Right atrium auricular region (tissue), 2 donors: ENCODE data around the gene FNDC3A. TPM values are rescaled to one million over a fixed set of nuclear protein-coding genes. Genes with fewer than 3 reads are reported as not detected.

Source experiments
- DNase-seq: peaks from one replicate; pipeline ENCODE4 v3.0.0-alpha.2; 2019; ENCODE audit warnings: low spot score
- H3K27ac ChIP-seq, 2 donors: fragments of 200-600 bp; sonication (generic); 1 replicate in 1 of 2; 2 replicates in 1 of 2; pipeline ENCODE4 v1.5.1; 2016 to 2019
- H3K27me3 ChIP-seq, 2 donors: fragments of 200-600 bp; sonication (generic); one replicate each; pipeline versions ENCODE4 v1.5.1 to v1.6.0; 2017 to 2019
- H3K36me3 ChIP-seq: fragments of 200-600 bp; sonication (generic); one replicate; pipeline ENCODE4 v1.5.1; 2016
- H3K4me1 ChIP-seq, 2 donors: fragments of 200-600 bp; sonication (generic); one replicate each; pipeline versions ENCODE4 v1.5.1 to v1.6.0; 2017 to 2019
- H3K4me3 ChIP-seq, 2 donors: fragments of 200-600 bp; sonication (generic); 1 replicate in 1 of 2; 2 replicates in 1 of 2; pipeline ENCODE4 v1.5.1; 2017 to 2019; ENCODE audit warnings: mild to moderate bottlenecking in 1 of 2, moderate library complexity in 1 of 2
- H3K9me3 ChIP-seq, 2 donors: fragments of 200-600 bp; sonication (generic); one replicate each; pipeline ENCODE4 v1.5.1; 2019
- CTCF ChIP-seq, 2 donors: fragments of 200-600 bp; sonication (generic); IDR thresholded peaks; one replicate each; pipeline ENCODE4 v1.5.1; 2019; ENCODE audit warnings: antibody characterized with exemption in 2 of 2
- total RNA-seq, 2 donors: library from RNA; depleted of rRNA; stranded (reverse); fragments of >200 nt; gene quantifications; one replicate each; pipeline ENCODE4 v1.1.0, GENCODE V29; 2016

FNDC3A gene
- total RNA-seq, 2 donors from 2014 or later = 22.7 to 29.4 TPM

- no peak overlapping the region for H3K27ac ChIP-seq
- H3K36me3 ChIP-seq = no peaks in the 10 kb centered on the region
- H3K27me3 ChIP-seq = no peaks in the 10 kb centered on the region
- TF ChIP-seq CTCF (IDR thresholded peaks at IDR 0.05) = no peak
- H3K4me3 ChIP-seq = no peak overlapping the region
- DNase-seq = no peak
- peaks cover 0 to 3% of the 10 kb centered on the region in 2 donors for H3K4me1 ChIP-seq
- H3K9me3 ChIP-seq = no peaks in the 10 kb centered on the region
Measured at GRCh38 chr13:48950501-48950875, 25.2 kb upstream of the FNDC3A start.

- H3K36me3 ChIP-seq = no peaks in the 10 kb centered on the region
- H3K27me3 ChIP-seq = no peaks in the 10 kb centered on the region
- no peak for TF ChIP-seq CTCF (IDR thresholded peaks at IDR 0.05)
- DNase-seq = no peak
- no peaks in the 10 kb centered on the region for H3K9me3 ChIP-seq
- H3K4me3 ChIP-seq = no peak overlapping the region
- H3K27ac ChIP-seq = no peak overlapping the region
- H3K4me1 ChIP-seq = no peaks in the 10 kb centered on the region
Measured at GRCh38 chr13:48954081-48954480, 21.6 kb upstream of the FNDC3A start.

- H3K27ac ChIP-seq = no peak overlapping the region
- H3K4me1 ChIP-seq = no peaks in the 10 kb centered on the region
- no peaks in the 10 kb centered on the region for H3K27me3 ChIP-seq
- DNase-seq = no peak
- H3K36me3 ChIP-seq = no peaks in the 10 kb centered on the region
- no peaks in the 10 kb centered on the region for H3K9me3 ChIP-seq
- TF ChIP-seq CTCF (IDR thresholded peaks at IDR 0.05) = no peak
- H3K4me3 ChIP-seq = no peak overlapping the region
Measured at GRCh38 chr13:48955536-48955935, 20.2 kb upstream of the FNDC3A start.

GRCh38 chr13:48961379-48961778 is 14.3 kb upstream of the FNDC3A start:
- Histone ChIP-seq H3K27ac (no peak overlapping the region), H3K4me3 (no peak overlapping the region), H3K4me1 (no peaks in the 10 kb centered on the region), H3K9me3 (no peaks in the 10 kb centered on the region), H3K36me3 (no peaks in the 10 kb centered on the region), H3K27me3 (no peaks in the 10 kb centered on the region)
- no peak for DNase-seq
- TF ChIP-seq CTCF (IDR thresholded peaks at IDR 0.05) = no peak

GRCh38 chr13:48962281-48962680 is 13.4 kb upstream of the FNDC3A start:
- Histone ChIP-seq H3K36me3 (no peaks in the 10 kb centered on the region), H3K27ac (no peak overlapping the region), H3K4me3 (no peak overlapping the region), H3K27me3 (no peaks in the 10 kb centered on the region), H3K4me1 (no peaks in the 10 kb centered on the region), H3K9me3 (no peaks in the 10 kb centered on the region)
- no peak for TF ChIP-seq CTCF (IDR thresholded peaks at IDR 0.05)
- DNase-seq = no peak

DNA sequence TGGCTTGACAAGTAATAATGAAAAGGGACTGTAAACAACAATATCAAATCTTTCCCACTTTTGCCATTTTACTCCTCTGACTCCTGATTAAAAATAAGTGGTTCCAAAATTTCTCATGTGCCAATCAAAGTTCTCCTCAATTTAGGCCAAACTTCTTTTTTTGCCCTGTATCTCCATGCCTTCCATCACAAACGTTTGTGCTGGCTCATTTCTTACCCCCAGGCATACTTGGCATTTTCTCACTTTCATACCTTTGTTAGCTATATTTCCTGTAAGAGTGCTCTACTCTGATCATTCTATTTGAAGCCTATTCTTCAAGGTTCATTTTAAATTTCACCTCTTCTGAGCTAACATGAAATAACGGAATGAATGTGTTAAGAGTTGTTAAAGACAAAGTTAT is 10.0 kb upstream of the FNDC3A start:
- Histone ChIP-seq H3K27ac (no peak overlapping the region), H3K9me3 (no peaks in the 10 kb centered on the region), H3K27me3 (no peaks in the 10 kb centered on the region), H3K36me3 (no peaks in the 10 kb centered on the region), H3K4me3 (no peak overlapping the region), H3K4me1 (no peaks in the 10 kb centered on the region)
- DNase-seq = no peak
- TF ChIP-seq CTCF (IDR thresholded peaks at IDR 0.05) = no peak
